Thyroid gland (tissue), 4 donors: Measurements from ENCODE around the gene PARD6B.

Experiments used
- POLR2A ChIP-seq, 2 donors: fragments of 450-650 bp; IDR thresholded peaks; one replicate each; pipeline ENCODE4 v1.6.1; 2017; ENCODE audit warnings: antibody characterized with exemption in 2 of 2, mild to moderate bottlenecking in 2 of 2, moderate library complexity in 1 of 2
- TF ChIP-seq, protein P1 (sequence below), 6 experiments: fragments of 200-600 bp in 3 of 6; fragments of 450-650 bp in 3 of 6; sonication (generic) in 3 of 6; IDR thresholded peaks; one replicate each; pipeline ENCODE4 v1.5.1; 2016 to 2019; ENCODE audit warnings: antibody characterized with exemption in 6 of 6, mild to moderate bottlenecking in 2 of 6, inconsistent platforms in 1 of 6, moderate library complexity in 1 of 6

DNA sequence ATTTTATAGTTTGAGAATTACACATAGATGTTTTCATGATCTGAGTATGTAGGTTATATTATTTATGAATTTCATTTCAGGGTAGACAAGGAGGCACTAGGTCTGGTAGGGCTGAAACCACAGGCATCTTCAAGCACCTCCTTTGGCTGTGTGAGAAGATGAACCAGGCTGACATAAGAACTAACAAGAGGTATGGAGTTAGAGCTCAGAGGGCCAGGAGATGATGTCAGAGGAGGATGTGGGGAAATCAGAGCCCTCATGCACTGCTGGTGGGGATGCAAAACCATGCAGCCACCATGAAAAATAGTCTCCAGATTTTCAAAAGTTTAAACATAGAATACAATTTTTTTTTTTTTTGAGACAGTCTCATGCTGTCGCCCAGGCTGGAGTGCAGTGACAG is 26.4 kb upstream of the PARD6B start:
- TF ChIP-seq, protein P1, sequence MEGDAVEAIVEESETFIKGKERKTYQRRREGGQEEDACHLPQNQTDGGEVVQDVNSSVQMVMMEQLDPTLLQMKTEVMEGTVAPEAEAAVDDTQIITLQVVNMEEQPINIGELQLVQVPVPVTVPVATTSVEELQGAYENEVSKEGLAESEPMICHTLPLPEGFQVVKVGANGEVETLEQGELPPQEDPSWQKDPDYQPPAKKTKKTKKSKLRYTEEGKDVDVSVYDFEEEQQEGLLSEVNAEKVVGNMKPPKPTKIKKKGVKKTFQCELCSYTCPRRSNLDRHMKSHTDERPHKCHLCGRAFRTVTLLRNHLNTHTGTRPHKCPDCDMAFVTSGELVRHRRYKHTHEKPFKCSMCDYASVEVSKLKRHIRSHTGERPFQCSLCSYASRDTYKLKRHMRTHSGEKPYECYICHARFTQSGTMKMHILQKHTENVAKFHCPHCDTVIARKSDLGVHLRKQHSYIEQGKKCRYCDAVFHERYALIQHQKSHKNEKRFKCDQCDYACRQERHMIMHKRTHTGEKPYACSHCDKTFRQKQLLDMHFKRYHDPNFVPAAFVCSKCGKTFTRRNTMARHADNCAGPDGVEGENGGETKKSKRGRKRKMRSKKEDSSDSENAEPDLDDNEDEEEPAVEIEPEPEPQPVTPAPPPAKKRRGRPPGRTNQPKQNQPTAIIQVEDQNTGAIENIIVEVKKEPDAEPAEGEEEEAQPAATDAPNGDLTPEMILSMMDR (IDR thresholded peaks at IDR 0.05): no peak
- TF ChIP-seq POLR2A (IDR thresholded peaks at IDR 0.05): no peak
